Measurements from ENCODE around the gene LPO. TPM values are rescaled to one million over a fixed set of nuclear protein-coding genes. Genes with fewer than 3 reads are reported as not detected.

LPO gene
- total and polyA plus RNA-seq, 10 of the 15 experiments (the other 5 are each of a cell fraction or from before 2014, with no cell fraction given): 0.03 to 0.11 (median 0.06) TPM; not detected in 7

DNA sequence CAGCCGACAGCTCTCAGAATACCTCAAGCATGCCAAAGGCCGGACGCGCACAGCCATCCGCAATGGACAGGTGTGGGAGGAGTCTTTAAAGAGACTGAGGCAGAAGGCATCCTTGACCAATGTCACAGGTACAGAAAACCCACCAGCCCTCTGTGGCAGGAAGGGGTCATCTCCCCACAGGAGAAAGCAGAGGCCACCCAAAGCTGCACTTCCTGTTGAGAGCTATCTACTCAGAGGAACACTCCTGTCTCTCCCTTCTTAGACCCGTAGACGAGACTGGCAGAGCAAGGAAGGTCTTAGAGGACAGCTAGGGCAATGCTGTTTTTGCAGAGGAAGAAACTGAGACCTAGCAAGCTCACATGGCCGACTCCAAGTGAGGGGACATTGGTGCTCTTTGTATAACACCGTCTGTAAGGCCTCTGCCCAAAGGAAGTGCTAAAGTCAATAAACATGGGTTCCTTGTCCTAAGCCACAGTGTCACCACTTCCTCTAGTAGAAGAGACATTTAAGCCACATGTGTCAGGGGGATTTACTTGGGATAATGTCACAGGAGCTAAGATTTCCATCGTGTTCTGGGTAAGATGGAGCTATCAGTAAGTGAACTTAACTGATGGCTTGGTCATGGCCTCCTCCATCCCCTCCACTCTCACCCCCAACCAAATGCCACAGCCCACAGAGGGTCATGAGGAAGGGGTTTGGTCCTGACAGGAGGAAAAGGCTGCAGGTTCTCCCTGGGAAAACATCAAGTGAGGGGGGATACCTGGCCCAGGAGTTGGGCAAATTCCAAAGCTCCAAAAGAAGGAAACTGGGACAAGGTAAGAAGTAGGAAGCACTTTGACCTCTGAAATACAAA lies 9.4 kb downstream of the LPO start:
- ChIA-PET RAD21 (ENCODE audit: unreplicated experiment) (interaction anchor here (0.6 to 1.9 kb wide), 9 partner anchors 11 to 69 kb away, joined by 3 to 9 read pairs (median 3); partner anchors contain the start of gene MKS1), CTCF (interaction anchor here (0.8 to 6.2 kb wide), 18 partner anchors 8 to 258 kb away, joined by 3 to 78 read pairs (median 4); partner anchors contain the start of gene LPO), POLR2A (interaction anchor here (1.1 to 1.2 kb wide), 2 partner anchors 9 to 17 kb away, joined by 4 read pairs; partner anchors contain the start of gene LPO), SMC1A (ENCODE audit: uncharacterized antibody, unreplicated experiment) (interaction anchor here (1.0 to 4.0 kb wide), 6 partner anchors 11 to 198 kb away, joined by 3 to 23 read pairs (median 6); no protein-coding TSS in a partner anchor)
- BruUV-seq (replicated peaks): no TSS peak
- no peak overlapping the region for H3K27ac ChIP-seq (ENCODE audit: control insufficient read depth, insufficient read depth)
- H3K9me3 ChIP-seq (replicated peaks; ENCODE audit: control insufficient read depth, insufficient read depth, low read length): no peaks in the 10 kb centered on the region
- no peaks in the 10 kb centered on the region for H3K36me3 ChIP-seq (ENCODE audit: control insufficient read depth in 2 of 2, insufficient read depth in 2 of 2, low read length in 1 of 2)
- no peak overlapping the region for H3K9ac ChIP-seq (ENCODE audit: control insufficient read depth, insufficient read depth, low read length)
- H3K4me2 ChIP-seq (ENCODE audit: control insufficient read depth, insufficient read depth): no peak overlapping the region
- FAIRE-seq: no peak
- no peak overlapping the region for H3K4me3 ChIP-seq
- TF ChIP-seq BCL11A (IDR thresholded peaks at IDR 0.05; ENCODE audit: low read depth, low read length) (no peak), ASH2L (IDR thresholded peaks at IDR 0.05; ENCODE audit: borderline replicate concordance, low read depth) (no peak), YBX1 (IDR thresholded peaks at IDR 0.05) (no peak), ZNF217 (IDR thresholded peaks at IDR 0.05) (no peak), IKZF2 (IDR thresholded peaks at IDR 0.05) (no peak), SMARCA5 (IDR thresholded peaks at IDR 0.05) (no peak), ETV6 (conservative IDR thresholded peaks at IDR 0.05 in 1 of 2, IDR thresholded peaks at IDR 0.05 in 1 of 2; ENCODE audit: borderline replicate concordance in 1 of 2, low read depth in 1 of 2) (no peak)
- TF ChIP-seq, protein P1, sequence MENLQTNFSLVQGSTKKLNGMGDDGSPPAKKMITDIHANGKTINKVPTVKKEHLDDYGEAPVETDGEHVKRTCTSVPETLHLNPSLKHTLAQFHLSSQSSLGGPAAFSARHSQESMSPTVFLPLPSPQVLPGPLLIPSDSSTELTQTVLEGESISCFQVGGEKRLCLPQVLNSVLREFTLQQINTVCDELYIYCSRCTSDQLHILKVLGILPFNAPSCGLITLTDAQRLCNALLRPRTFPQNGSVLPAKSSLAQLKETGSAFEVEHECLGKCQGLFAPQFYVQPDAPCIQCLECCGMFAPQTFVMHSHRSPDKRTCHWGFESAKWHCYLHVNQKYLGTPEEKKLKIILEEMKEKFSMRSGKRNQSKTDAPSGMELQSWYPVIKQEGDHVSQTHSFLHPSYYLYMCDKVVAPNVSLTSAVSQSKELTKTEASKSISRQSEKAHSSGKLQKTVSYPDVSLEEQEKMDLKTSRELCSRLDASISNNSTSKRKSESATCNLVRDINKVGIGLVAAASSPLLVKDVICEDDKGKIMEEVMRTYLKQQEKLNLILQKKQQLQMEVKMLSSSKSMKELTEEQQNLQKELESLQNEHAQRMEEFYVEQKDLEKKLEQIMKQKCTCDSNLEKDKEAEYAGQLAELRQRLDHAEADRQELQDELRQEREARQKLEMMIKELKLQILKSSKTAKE (IDR thresholded peaks at IDR 0.05; ENCODE audit: low read depth, poor library complexity, severe bottlenecking): no peak
- peaks cover 6% of the 10 kb centered on the region for H3K4me1 ChIP-seq (ENCODE audit: control insufficient read depth, insufficient read depth, low read length)
- WGBS (ENCODE audit: insufficient coverage, insufficient replicate concordance, low lambda C conversion rate, missing lambda C conversion rate): 58% methylated on average over 10 of the region's 10 CpGs
- no peak for ATAC-seq
- intact Hi-C loops (cut with micrococcal nuclease; ENCODE audit: unreplicated experiment): loop anchor here (2.0 kb wide), 1 partner anchor 47 kb away; no protein-coding TSS in a partner anchor
- H3K79me2 ChIP-seq (ENCODE audit: control insufficient read depth, insufficient read depth, low read length): no peaks in the 10 kb centered on the region
- in situ Hi-C loops (cut with MboI): no loop called here
- H4K20me1 ChIP-seq (ENCODE audit: control insufficient read depth, insufficient read depth): no peaks in the 10 kb centered on the region
- DNase-seq (ENCODE audit: low read depth, low spot score): no peak
- no peak overlapping the region for H2AFZ ChIP-seq (ENCODE audit: control insufficient read depth, low read depth, low read length)
- H3K27me3 ChIP-seq (replicated peaks in 1 of 2; ENCODE audit: control insufficient read depth in 2 of 2, insufficient read depth in 2 of 2, low read length in 1 of 2): no peaks in the 10 kb centered on the region; a peak in 2 of 4 replicates

Measured in GM12878 (cell line).